T-helper 22 cell (primary cell): Measurements from ENCODE around the gene GPA33.

ENCODE experiments used
- DNase-seq: peaks from one replicate; pipeline ENCODE4 v3.0.0-alpha.2; 2020; ENCODE audit warnings: low read depth

Gene GPA33

DNA sequence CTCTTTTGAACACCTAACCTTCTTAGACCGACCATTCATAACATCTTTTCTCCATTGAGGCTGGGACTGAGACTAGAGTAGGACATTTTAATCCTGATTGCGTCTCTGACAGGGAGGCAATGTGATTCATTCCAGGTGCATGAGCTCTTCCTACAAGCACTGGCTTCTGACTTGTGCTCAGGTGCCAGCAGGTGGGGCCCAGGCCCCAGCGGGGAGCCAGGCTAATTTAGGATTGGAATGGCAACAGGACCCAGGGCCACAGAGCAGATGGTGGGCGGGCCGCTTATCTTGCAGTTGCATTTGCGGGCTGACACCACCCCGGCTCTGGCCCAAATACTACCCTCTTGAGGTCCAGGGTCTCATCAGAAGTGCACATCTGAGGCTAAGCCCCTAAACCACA is 4.1 kb downstream of the GPA33 start:
- no peak for DNase-seq

DNA sequence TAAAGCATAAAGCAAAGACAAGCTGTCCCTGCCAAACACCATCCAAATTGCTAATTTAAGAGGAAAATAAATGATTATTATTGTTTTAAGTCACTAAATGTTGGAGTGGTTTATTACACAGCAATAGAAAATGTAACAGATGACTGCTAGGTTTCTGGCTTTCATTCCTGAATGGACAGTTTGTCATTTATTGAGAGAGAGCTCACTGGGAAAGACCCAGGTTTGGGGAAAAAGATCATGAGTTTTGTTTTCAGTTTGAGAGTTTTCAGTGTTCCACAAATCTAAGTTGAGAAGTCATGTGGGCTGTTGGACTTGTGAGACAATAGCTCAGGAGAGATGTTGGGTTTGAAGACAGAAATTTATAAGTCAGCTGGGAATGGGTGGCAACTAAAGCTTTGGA is 5.4 kb downstream of the GPA33 start:
- no peak for DNase-seq

DNA sequence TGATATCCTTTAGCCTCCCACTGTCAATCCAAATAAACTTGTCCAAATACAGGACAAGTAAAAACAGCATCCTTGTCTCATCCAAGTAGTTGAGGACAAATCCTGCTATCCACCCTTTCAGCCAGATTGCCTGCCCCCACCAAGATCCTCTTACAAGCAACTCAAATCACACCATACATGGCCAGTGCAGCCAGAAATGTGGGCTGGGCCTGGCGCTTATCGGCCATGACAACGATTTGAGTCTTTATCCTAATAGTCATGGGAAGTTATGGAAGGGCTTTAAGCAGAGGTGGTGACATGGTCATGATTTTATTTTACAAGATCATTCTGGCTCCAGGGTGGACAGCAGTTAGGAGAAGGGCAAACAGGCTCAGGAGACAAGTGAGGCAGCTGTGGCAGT is 6.3 kb downstream of the GPA33 start:
- no peak for DNase-seq

DNA sequence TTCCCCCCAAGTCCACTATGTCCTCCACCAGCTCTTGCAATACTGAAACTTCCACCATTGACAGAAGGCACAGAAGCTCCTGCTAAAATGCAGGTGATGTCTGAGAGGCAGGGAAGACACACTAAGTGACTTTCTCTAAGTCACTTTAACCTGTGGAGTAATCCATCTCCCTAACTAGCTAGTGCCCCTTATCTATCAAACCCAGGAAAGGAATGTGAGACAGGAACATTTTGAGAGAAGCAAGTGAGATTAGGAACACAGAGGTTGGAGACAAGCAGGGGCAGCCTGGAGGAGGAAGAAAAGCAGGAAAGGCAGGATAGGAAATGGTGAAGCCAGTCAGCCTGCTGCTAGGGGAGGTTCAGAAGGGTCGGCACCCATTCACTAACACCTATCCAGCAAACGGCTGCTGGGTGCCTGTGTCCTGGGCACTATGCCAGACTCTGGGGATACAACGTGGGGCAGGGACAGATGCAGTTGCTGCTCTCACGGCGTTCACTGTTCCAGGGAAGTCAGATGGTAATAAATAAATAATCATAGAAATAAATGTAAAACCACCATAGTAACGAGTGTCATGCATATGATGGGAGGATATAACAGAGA is 7.0 kb downstream of the GPA33 start:
- no peak for DNase-seq

DNA sequence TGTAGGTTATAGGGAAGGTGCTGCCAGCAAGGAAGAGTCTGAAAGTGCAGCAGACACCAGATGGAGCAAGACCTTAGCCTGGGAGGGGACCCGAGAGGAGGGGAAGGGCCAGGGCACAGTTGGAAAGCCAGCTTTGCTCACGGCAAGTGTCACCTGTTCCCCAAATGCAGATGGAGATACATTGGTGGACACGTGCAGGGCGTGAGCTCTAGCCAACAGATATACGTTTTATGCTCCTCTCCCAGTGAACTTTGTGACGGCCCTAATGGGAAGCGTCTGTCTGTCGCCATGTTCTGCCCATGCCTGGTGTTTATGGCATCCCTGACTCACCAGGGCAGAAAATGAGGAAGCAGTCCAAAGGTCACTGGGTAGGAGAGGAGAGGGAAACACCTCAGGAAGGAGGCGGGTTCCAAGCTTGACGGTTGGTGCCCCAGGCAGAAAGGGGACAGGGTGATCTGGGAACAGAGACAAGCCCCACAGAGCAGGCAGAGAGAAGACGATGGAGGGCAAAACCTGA is 7.6 kb downstream of the GPA33 start:
- no peak for DNase-seq

DNA sequence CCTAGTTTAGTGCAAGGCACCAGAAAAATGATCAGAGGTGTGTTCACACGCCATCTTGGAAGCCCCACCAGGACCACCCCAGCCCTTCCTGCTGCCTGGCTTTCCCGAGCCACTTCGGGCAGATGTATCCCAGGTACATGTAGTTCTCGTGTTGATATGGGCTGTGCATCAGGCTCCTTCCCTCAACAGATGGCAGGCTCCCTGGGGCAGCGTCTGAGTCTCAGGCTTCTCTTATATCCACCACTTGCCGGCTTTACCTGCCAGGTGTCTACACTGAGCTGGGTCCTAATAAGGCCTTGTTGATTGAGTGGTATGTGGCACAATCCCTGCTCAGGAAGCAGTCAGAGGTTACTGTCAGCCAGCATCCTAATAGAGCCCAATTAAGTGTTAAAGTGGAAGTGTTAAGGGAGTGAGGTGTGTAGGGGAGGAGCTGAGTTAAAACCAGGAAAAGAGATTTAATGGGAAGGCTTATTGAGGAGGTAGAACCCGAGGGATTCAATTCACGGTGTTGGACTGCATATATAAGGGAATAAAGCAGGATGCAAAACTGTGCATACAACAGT is 8.5 kb downstream of the GPA33 start:
- no peak for DNase-seq

DNA sequence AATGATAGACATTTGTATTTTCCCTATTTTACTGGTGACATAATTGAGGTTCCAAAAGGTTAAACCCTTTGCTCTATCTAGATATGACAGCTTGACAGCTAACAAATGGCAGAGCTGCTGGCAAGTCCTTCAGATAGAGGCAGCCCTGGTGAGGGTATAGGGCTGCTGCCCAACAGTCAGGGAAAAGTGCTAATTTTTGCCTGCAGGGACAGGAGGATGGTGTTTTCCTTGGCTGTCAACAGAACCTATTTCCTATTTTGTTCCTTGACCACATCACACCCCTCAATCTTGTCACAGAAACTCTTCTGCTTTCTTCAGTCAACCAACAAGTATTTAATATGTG is 12.3 kb downstream of the GPA33 start:
- DNase-seq: no peak

DNA sequence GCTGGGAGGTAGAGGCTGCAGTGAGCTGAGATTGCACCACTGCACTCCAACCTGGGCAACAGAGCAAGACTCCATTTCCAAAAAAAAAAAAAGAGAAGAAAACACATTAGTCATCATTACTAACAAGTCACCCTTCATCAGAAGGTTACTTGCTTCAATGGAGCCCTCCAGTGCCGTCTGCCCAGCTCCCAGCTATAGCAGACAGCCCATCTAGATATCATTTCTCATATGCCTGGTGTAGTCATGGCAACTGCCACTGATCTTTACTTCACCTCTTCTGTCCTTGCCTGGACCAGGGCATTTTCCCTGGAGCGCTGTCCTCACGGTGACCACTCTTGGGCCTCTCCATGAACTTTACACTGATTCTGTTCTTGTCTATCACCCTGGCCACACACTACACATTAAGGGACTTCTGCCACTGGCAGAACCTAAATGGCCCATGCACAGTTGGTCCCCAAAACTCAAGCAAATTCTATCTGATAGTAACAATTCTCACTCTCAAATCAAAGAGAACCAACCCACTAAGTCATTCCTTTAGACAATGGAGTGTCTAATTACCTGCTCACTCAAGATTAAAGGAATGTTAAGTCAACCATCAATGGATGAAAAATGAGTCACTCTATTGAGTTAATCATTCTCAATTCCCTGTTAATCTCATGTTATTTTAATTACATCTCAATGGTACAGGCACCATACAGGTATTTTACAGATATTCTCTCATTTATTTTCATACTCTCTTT is 12.9 kb downstream of the GPA33 start:
- DNase-seq: no peak

DNA sequence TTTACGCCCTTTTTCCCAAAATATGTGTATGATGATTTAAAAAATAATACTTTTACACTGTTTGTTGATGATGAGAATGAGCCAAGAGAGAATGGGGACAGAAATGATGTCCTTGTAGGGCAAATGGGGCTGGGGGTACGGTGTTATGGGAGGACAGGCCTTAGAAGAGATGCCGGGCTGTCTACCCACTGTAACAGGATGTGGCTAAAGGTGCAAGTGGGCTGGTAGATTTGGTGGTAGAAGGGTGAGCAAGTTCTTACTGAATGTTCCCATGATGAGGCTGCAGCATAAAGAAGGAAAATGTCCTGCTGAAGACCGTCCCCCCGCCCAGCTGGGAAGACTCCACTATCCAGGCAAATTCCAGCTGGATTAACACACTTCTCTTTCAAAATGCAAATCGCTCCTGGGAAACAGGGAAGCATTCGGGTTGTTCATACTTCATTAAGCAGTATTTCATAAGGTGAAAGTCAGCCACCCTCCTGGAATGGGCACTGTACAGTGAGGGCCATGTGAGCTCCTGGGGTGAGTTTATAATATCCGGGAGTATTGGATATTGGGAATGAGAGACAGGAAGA is 14.0 kb downstream of the GPA33 start:
- no peak for DNase-seq

DNA sequence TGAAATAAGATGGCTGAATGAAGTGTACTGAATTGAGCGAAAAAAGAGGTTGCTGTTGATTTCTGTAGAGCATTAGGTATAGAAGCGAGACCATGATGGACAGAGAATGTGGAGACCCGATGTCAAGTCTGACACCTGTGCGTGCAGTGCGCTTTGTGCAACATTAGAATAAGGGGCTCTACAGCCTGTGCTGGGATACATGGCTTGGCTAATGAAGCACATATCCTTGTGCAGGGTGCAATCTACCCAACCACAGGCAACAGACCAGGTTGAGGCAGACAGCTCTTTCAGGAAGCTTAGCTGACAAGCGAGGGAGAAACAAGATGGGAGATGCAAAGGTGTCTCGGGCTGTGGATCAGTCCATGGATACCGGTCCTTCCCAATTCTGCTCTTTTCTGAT is 18.9 kb downstream of the GPA33 start:
- DNase-seq: no peak

DNA sequence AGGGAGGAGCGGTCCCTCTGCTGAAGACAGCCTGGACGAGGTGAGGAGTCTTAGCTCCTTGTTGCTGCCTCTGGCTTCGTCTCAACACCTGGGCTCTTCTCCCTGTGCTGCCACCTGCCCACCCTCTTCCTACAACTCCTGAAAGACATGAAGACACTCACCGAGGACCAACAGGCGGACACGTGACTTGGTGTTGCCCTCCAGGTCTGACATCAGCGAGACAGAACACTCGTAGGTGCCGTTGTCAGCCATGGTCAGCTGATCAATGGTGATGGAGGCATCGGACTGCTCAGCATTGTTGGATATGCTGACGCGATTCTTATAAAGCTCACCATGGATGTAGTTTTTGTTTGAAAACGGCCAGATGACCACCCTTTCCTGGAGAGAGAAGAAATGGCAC is 21.4 kb downstream of the GPA33 start:
- no peak for DNase-seq

DNA sequence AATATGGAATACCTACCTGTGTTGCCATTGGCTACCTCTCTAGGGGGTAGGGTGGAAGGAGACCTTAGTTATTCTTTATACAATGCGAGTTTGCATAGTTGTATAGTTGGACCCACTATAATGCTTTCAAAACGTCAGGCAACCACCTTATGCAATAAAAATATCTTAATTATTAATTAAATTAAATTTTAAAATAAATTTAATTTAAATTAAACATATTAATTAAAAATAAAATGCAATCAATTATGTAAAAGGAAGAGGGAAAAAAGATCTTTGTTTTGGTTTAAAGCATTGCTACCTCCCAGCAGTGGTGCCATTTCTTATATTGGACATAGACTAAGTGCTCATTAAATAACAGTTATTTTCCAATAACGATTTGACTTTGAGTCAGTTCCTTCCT is 22.3 kb downstream of the GPA33 start:
- no peak for DNase-seq

DNA sequence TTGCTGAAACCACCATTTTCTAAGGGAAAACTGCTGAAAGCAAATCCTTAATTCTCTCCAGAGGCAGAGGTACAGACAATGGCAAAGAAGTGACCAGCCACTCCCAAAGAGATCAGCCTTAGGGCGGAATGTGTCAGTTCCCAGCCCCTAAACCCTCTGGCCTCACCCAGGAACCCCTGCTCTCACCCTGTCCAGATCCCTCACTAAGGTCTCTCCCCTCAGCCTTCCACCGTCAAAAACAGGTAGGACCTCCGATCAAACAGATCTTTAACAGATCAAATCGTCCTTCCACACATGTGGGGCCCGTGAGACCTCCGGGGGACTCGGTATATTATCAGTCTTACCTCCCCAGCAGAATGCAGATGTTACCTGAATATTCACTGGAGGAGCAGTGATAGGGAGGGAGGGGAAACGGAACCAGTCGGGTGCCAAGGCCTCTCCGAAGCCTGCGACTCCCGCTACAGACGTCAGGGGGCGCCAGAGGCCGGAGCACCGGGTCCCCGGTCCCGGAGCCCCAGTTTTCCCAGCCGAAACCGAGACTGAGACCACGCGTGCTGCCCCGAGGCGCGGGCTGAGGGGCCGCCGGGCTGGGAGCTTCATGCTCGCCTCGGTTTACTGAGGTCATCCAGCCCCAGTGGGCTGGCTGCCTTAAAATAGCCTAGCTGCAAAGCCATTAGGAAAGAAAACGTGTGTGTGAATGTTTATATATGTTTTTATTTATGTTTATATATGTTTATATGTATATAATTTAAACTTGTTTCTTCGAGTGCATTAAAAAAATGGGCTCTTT is 23.6 kb downstream of the GPA33 start:
- peak; percentile 34 for DNase-seq

DNA sequence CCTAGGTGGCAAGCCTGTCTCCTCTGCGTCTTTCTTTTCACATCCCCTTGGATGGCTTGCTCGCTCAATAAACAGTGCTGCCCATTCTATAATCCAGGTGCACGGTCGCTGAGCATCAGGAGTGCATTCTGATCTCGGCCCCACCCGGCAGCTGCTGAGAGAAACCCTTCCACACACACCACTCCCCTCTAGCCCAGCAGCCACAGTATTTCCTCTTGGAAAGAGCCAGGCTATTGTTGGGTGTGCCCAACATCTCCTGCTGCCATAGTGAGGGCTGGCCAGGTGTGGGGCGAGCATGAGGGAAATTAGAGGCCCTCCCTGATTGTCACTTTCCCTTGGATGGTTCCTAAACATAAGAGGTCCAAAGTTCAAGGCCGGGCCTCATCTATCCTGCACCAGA is 24.7 kb downstream of the GPA33 start:
- DNase-seq: no peak

DNA sequence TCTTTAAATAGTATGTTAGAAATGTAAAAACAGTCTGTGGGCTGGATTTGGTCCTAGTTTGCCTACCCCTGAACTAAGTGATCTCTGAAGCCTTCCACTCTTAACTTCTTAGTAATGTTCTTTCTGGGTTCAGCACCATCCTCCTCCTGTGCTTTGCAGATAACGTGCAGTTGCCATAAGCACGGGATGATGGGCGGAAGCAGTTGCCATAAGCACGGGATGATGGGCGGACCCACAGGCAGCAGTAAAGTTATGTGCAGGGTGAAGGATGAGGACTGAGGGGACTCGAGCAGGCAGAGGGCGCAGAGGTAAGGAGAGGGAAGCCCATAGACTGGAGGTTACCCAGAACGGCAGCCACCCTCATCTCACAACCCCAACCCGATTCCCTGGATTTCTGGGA is 25.6 kb downstream of the GPA33 start:
- DNase-seq: no peak

DNA sequence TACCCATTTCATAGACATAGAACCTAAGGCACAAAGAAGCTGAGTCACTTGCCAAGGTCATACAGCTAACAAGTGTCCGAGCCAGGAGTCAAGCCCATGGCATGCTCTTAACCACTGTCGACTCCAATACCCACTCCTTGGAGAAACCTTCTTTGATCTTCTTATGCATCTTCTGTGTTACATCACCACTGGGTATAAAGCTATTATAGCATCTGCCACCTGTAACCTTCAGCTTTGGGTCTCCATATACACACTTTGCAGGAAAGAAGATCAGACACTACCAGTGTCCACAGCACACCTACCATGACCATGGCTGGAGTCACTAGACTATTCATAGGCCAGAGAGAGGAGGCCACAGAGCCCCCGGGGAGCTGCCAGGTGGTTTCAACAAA is 29.1 kb downstream of the GPA33 start:
- no peak for DNase-seq

DNA sequence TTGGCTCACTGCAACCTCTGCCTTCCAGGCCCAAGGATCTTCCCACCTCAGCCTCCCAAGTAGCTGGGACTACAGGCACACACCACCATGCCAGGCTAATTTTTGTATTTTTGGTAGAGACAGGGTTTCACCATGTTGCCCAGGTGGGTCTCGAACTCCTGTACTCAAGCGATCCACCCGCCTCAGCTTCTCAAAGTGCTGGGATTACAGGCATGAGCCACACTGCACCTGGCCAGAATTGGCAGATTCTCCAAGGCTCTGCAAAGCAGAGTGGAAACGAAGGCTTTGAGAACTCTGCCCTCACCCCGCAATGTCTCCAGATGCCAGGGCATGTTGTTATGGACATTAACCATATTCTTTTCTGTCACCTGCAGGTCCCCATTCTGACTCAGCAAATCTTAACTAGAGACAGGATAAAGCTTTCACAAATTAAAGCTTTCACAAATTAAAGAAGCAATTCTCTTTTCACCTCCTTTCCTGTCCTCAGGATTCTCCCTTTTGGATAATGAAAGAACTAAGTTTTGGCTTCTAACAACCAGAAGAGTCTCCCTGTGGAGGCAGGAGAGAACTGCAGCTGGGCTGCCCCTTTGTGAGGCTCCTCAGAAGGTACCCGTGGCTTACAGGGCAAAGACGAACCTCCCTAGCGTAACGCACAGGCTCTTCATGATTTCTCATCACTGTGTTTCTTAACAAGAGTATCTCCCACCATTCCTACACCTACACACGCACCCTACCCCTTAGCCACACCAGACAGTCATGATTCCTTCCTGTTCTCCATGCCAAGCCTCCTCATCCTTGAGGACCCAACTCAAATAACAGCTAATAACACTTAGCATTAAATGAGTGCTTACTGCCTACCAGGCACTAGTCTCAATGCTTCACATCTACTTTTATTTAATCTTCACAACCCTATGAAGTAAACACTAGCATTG is 29.8 kb downstream of the GPA33 start:
- DNase-seq: no peak

DNA sequence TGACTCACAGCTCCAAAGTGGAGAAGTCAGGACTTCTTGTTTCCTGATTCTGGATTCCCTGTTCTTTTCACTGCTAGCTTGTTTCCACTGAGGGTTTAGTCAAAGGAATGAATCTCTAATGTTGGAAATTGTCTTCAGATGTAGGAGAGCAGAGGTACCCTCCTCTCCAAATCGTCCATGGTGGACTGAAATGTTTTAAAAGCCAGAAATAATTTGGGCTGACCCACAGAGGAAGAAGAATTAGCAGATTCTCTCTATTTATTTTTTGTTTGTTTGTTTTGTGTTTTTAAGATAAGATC is 30.4 kb downstream of the GPA33 start:
- no peak for DNase-seq

DNA sequence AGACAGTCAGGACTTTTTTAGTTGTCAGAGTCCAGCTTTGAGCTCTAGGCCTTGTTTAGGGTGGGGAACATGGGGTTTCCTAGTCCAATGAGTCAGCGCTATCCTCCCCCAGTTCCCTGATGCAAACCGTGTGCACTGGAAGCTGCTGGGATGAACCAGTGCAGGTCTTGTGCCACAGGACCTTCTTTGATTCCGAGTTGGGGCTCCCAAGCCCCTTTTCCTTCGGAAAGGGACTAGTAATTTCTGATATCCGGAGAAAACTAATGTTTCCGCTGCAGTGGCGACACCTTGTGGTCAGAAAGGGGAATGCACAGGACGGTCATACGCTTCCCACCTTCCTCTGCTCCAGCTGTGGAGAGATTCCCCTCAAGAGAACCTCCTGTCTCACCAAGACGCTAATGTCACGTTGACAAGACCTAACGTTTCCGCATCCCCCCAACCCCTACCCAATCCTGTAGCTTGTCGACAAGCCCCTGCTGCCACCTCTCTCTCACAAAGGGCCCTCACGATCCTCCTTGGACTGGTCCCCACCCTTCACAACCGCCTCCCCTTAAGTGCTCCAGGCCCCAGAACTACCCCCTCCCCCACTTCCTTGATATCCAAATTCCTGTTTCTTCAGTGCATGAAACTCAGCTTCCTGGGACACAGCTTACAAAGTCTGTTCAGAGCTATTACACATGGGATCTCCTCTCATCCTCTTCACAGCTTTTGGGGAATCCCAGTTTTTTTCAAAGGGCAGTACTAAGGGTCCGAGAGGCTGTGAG is 30.9 kb downstream of the GPA33 start:
- DNase-seq: peak; percentile 29

DNA sequence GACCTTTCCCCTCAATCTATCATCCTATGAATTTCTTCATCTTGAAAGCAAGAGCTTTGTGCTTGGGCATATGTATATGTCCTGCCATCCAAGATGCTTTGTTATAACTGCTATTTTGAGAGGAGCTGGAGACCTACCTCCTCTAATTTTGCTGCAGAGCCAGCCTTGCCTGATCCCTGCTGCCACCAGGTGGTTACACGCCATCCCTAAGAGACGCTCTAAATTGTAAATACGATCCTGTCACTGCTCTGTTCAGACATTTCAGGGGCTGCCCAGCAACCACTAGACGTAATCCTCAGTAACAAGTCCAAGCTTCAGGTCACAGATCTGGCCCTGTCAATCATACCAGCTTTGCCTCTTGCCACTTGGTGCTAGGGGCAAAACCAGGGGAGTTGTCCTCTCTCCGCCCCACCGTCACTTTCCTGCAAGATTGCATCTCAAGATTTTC is 32.9 kb downstream of the GPA33 start:
- DNase-seq: no peak
